CD14-positive monocyte (primary cell): ENCODE measurements around the gene INHBC. TPM values are rescaled to one million over a fixed set of nuclear protein-coding genes. Genes with fewer than 3 reads are reported as not detected.

Source experiments
- DNase-seq, 3 donors: peaks; one replicate each; pipeline ENCODE4 v3.0.0-alpha.2; 2011 to 2022
- H2AFZ ChIP-seq: 2 replicates; pipeline ENCODE4 v1.6.0; 2012; ENCODE audit warnings: mild to moderate bottlenecking, low read depth, low read length, inconsistent platforms; ENCODE audit not compliant: insufficient read depth, poor library complexity, severe bottlenecking
- H3K27ac ChIP-seq, 2 donors: 1 replicate in 1 of 2; 2 replicates in 1 of 2; pipeline ENCODE4 v1.5.1; 2012 to 2013; ENCODE audit warnings: low read length in 2 of 2, control low read depth in 1 of 2, inconsistent platforms in 1 of 2, low read depth in 1 of 2, mild to moderate bottlenecking in 1 of 2
- H3K27me3 ChIP-seq, 2 donors: one replicate each; pipeline versions ENCODE4 v1.6.0 to v1.6.1; 2011 to 2013; ENCODE audit warnings: low read length in 2 of 2; ENCODE audit not compliant: control insufficient read depth in 2 of 2, insufficient read depth in 2 of 2
- H3K36me3 ChIP-seq, 2 donors: replicated peaks in 1 of 2; 1 replicate in 1 of 2; 2 replicates in 1 of 2; pipeline versions ENCODE4 v1.5.1 to v1.6.1; 2012 to 2013; ENCODE audit warnings: low read length in 2 of 2, control low read depth in 1 of 2, inconsistent platforms in 1 of 2, mild to moderate bottlenecking in 1 of 2; ENCODE audit not compliant: insufficient read depth in 2 of 2, control insufficient read depth in 1 of 2
- H3K4me1 ChIP-seq, 2 donors: 1 replicate in 1 of 2; 2 replicates in 1 of 2; pipeline versions ENCODE4 v1.5.1 to v1.6.1; 2012 to 2013; ENCODE audit warnings: low read length in 2 of 2, control low read depth in 1 of 2, inconsistent platforms in 1 of 2, mild to moderate bottlenecking in 1 of 2, moderate library complexity in 1 of 2; ENCODE audit not compliant: insufficient read depth in 2 of 2, control insufficient read depth in 1 of 2
- H3K4me2 ChIP-seq: replicated peaks from 2 replicates; pipeline ENCODE3; 2012; ENCODE audit warnings: low read length, moderate library complexity, mild to moderate bottlenecking; ENCODE audit not compliant: poor library complexity, severe bottlenecking; ENCODE audit errors: extremely low read depth
- H3K4me3 ChIP-seq, 3 experiments: fragments of 200-600 bp in 1 of 3; sonication (generic) in 1 of 3; replicated peaks in 1 of 3; 1 replicate in 2 of 3; 2 replicates in 1 of 3; pipeline ENCODE4 v1.5.1; 2011 to 2013; ENCODE audit warnings: low read length in 3 of 3, mild to moderate bottlenecking in 3 of 3, control low read depth in 2 of 3, low read depth in 2 of 3, inconsistent platforms in 1 of 3, moderate library complexity in 1 of 3
- H3K79me2 ChIP-seq: 2 replicates; pipeline ENCODE4 v1.6.0; 2012; ENCODE audit warnings: mild to moderate bottlenecking, control low read depth, inconsistent platforms, low read length, moderate library complexity; ENCODE audit not compliant: insufficient read depth
- H3K9ac ChIP-seq: 2 replicates; pipeline ENCODE4 v1.6.0; 2017; ENCODE audit warnings: low read length, mild to moderate bottlenecking; ENCODE audit not compliant: insufficient read depth, poor library complexity, severe bottlenecking
- H3K9me3 ChIP-seq, 2 donors: replicated peaks in 1 of 2; 1 replicate in 1 of 2; 2 replicates in 1 of 2; pipeline versions ENCODE4 v1.5.1 to v1.6.1; 2012 to 2013; ENCODE audit warnings: low read length in 2 of 2, control low read depth in 1 of 2; ENCODE audit not compliant: control insufficient read depth in 1 of 2, insufficient read depth in 1 of 2
- H4K20me1 ChIP-seq: 2 replicates; pipeline ENCODE4 v1.6.0; 2012; ENCODE audit warnings: mild to moderate bottlenecking, low read length, control low read depth, moderate library complexity; ENCODE audit not compliant: insufficient read depth
- H3K27ac Mint-ChIP-seq, 7 donors: one replicate each; pipeline ENCODE4 v1.8.0; 2020; ENCODE audit warnings: mild to moderate bottlenecking in 7 of 7, mixed read lengths in 7 of 7, moderate library complexity in 6 of 7, inconsistent platforms in 2 of 7
- H3K27me3 Mint-ChIP-seq, 3 donors: one replicate each; pipeline ENCODE4 v1.8.0; 2021 to 2022; ENCODE audit warnings: low read depth in 3 of 3, mild to moderate bottlenecking in 3 of 3, mixed read lengths in 3 of 3, moderate library complexity in 3 of 3, inconsistent platforms in 1 of 3
- H3K36me3 Mint-ChIP-seq, 2 donors: one replicate each; pipeline ENCODE4 v1.8.0; 2020; ENCODE audit warnings: mixed read lengths in 2 of 2, inconsistent platforms in 1 of 2, mild to moderate bottlenecking in 1 of 2
- H3K4me1 Mint-ChIP-seq: one replicate; pipeline ENCODE4 v1.8.0; 2020; ENCODE audit warnings: mild to moderate bottlenecking, mixed read lengths
- H3K4me3 Mint-ChIP-seq, 2 donors: one replicate each; pipeline ENCODE4 v1.8.0; 2020; ENCODE audit warnings: mild to moderate bottlenecking in 2 of 2, mixed read lengths in 2 of 2, moderate library complexity in 1 of 2
- H3K9me3 Mint-ChIP-seq, 7 donors: one replicate each; pipeline ENCODE4 v1.8.0; 2020 to 2022; ENCODE audit warnings: mixed read lengths in 7 of 7, mild to moderate bottlenecking in 6 of 7, moderate library complexity in 6 of 7, inconsistent platforms in 2 of 7
- CTCF ChIP-seq: fragments of 200-600 bp; IDR thresholded peaks from one replicate; pipeline ENCODE4 v1.8.0; 2022; ENCODE audit warnings: antibody characterized with exemption, mild to moderate bottlenecking
- WGBS: methylation state at CpG from one replicate; pipeline ENCODE4 v1.1.5; 2013; ENCODE audit warnings: missing lambda C conversion rate; ENCODE audit not compliant: insufficient coverage; 5-methylcytosine and 5-hydroxymethylcytosine counted together
- intact Hi-C, 2 donors: fragments of 100-400 bp; cut with micrococcal nuclease; formaldehyde crosslinking; loops; one replicate each; pipeline versions ENCODE4 v1.15.0 to v1.15.1; 2023
- polyA plus RNA-seq, 3 donors: library from polyadenylated mRNA; depleted of rRNA in 1 of 3; unstranded in 2 of 3; stranded (reverse) in 1 of 3; fragments of 300-500 nt in 2 of 3; fragments of >200 nt in 1 of 3; fragmentation: Illumina TruSeq in 2 of 3; gene quantifications; 1 replicate in 2 of 3; 2 replicates in 1 of 3; pipeline ENCODE4 v1.2.3, GENCODE V29; 2012 to 2021

Gene INHBC
- polyA plus RNA-seq, 3 donors: not detected

- Histone ChIP-seq H3K4me1 (peaks cover 47 to 79% of the 10 kb centered on the region in 2 donors), H2AFZ (no peak overlapping the region), H3K79me2 (peaks cover 64% of the 10 kb centered on the region), H3K9ac (no peak overlapping the region), H3K27ac (no peak overlapping the region), H3K4me2 (no peak overlapping the region), H3K36me3 (peaks cover 60 to 72% of the 10 kb centered on the region in 2 donors), H3K4me3 (no peak overlapping the region), H3K9me3 (no peaks in the 10 kb centered on the region), H4K20me1 (peaks cover 81% of the 10 kb centered on the region), H3K27me3 (no peaks in the 10 kb centered on the region)
- intact Hi-C loops: loop anchor here in 1 of 2 donors (10.0 kb wide), 2 partner anchors 71 to 151 kb away; partner anchors contain the start of gene DCTN2
- H3K4me3 Mint-ChIP-seq: no peak overlapping the region
- peaks cover 0 to 1% (median 0%) of the 10 kb centered on the region in 7 donors for H3K9me3 Mint-ChIP-seq
- H3K4me1 Mint-ChIP-seq: peaks cover 63% of the 10 kb centered on the region
- no peak for DNase-seq
- peaks cover 0 to 1% (median 0%) of the 10 kb centered on the region in 3 donors for H3K27me3 Mint-ChIP-seq
- TF ChIP-seq CTCF: no peak
- peak overlapping the region in 1 of 7 donors; percentile 8 for H3K27ac Mint-ChIP-seq
- WGBS: no CpG with 5 or more reads among the region's 3 CpGs
- peaks cover 52 to 69% of the 10 kb centered on the region in 2 donors for H3K36me3 Mint-ChIP-seq
These were observed 38.8 kb downstream of the INHBC start for GRCh38 chr12:57473392-57473791.

GRCh38 chr12:57473886-57474285 is 39.3 kb downstream of the INHBC start:
- WGBS: no CpG with 5 or more reads among the region's 5 CpGs
- peaks cover 0 to 1% (median 0%) of the 10 kb centered on the region in 3 donors for H3K27me3 Mint-ChIP-seq
- H3K4me3 Mint-ChIP-seq: no peak overlapping the region
- peak overlapping the region in 1 of 7 donors; percentile 8 for H3K27ac Mint-ChIP-seq
- peaks cover 77% of the 10 kb centered on the region for H4K20me1 ChIP-seq
- peaks cover 48 to 69% of the 10 kb centered on the region in 2 donors for H3K36me3 Mint-ChIP-seq
- H3K9ac ChIP-seq: no peak overlapping the region
- no peak overlapping the region for H3K4me2 ChIP-seq
- no peak overlapping the region for H3K4me3 ChIP-seq
- peaks cover 0 to 1% (median 0%) of the 10 kb centered on the region in 7 donors for H3K9me3 Mint-ChIP-seq
- no peaks in the 10 kb centered on the region for H3K27me3 ChIP-seq
- no peak for TF ChIP-seq CTCF
- H3K79me2 ChIP-seq: peaks cover 69% of the 10 kb centered on the region
- no peaks in the 10 kb centered on the region for H3K9me3 ChIP-seq
- DNase-seq: no peak
- intact Hi-C loops: loop anchor here in 1 of 2 donors (10.0 kb wide), 2 partner anchors 71 to 151 kb away; partner anchors contain the start of gene DCTN2
- peaks cover 59 to 67% of the 10 kb centered on the region in 2 donors for H3K36me3 ChIP-seq
- peak overlapping the region in 1 of 2 donors; percentile 46 for H3K27ac ChIP-seq
- peaks cover 52 to 84% of the 10 kb centered on the region in 2 donors for H3K4me1 ChIP-seq
- H3K4me1 Mint-ChIP-seq: peaks cover 68% of the 10 kb centered on the region
- no peak overlapping the region for H2AFZ ChIP-seq
